Activated CD8-positive, alpha-beta memory T cell treated with anti-CD3 and anti-CD28 coated beads, Interleukin-2, amount 10 ng/mL, durations not matched to agents 7 days and 5 days (primary cell): ENCODE data around the gene DDAH2. TPM values are rescaled to one million over a fixed set of nuclear protein-coding genes. Genes with fewer than 3 reads are reported as not detected.
"Not testable (repeated sequence)": the region's sequence is repeated elsewhere in the genome, so short reads cannot be mapped to it uniquely, and the experiment has no call there.

Experiments used
- ATAC-seq: fragments of 150-1000 bp; cut with Tn5 transposase; one replicate; pipeline ENCODE4 v1.10.0; 2021; ENCODE audit warnings: moderate library complexity
- CTCF ChIA-PET: fragments of 350-600 bp; sonication (Branson Sonifier 250); formaldehyde crosslinking; loops from one replicate; lab custom pipeline; 2021; ENCODE audit warnings: antibody characterized with exemption; lab: Charles Lee
- DNase-seq: peaks from one replicate; pipeline ENCODE4 v3.0.0-alpha.2; 2020
- H3K27ac Mint-ChIP-seq: one replicate; pipeline ENCODE4 v1.8.0; 2021; ENCODE audit warnings: mild to moderate bottlenecking, mixed read lengths
- H3K27me3 Mint-ChIP-seq: one replicate; pipeline ENCODE4 v1.8.0; 2021; ENCODE audit warnings: mixed read lengths
- H3K36me3 Mint-ChIP-seq: one replicate; pipeline ENCODE4 v1.8.0; 2021; ENCODE audit warnings: mild to moderate bottlenecking, mixed read lengths
- H3K4me1 Mint-ChIP-seq: one replicate; pipeline ENCODE4 v1.8.0; 2021; ENCODE audit warnings: mixed read lengths
- H3K4me3 Mint-ChIP-seq: one replicate; pipeline ENCODE4 v1.8.0; 2021; ENCODE audit warnings: mild to moderate bottlenecking, moderate library complexity, mixed read lengths
- H3K9me3 Mint-ChIP-seq: one replicate; pipeline ENCODE4 v1.8.0; 2022; ENCODE audit warnings: low read depth, mixed read lengths
- total RNA-seq, 2 experiments: library from RNA; stranded (reverse); gene quantifications; one replicate each; pipeline ENCODE4 v1.2.3, GENCODE V29; 2021

The DDAH2 gene
- total RNA-seq, 2 experiments from 2014 or later: 13.6 to 23.4 TPM

DNA sequence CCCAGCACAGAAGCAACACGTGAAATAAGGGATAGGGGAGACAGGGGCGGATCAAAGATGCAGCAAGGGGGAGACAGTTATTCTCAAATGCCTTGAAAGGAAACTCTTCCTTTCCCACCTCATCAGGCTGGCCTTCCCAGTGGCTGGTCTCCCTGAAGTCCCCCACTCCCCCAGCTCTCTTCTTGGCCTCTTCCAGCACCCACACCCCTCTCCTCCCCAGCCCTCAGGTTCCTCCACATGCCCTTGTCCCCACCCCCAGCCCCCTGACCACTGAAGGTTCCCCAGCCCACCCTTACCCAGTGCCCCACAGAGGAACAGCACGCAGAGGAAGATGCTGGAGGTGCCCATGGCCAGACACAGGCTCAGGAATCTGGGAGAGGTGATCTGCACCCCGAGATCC lies 15.6 kb downstream of the DDAH2 start:
- Mint-ChIP-seq H3K4me3 (no peak overlapping the region), H3K36me3 (no peaks in the 10 kb centered on the region), H3K27me3 (peaks cover 7% of the 10 kb centered on the region), H3K9me3 (no peaks in the 10 kb centered on the region), H3K27ac (no peak overlapping the region), H3K4me1 (peaks cover 16% of the 10 kb centered on the region)
- CTCF ChIA-PET: interaction anchor here (0.9 kb wide), 1 partner anchor 12 kb away, joined by 3 read pairs; no protein-coding TSS in a partner anchor
- DNase-seq (no peak), ATAC-seq (no peak)

DNA sequence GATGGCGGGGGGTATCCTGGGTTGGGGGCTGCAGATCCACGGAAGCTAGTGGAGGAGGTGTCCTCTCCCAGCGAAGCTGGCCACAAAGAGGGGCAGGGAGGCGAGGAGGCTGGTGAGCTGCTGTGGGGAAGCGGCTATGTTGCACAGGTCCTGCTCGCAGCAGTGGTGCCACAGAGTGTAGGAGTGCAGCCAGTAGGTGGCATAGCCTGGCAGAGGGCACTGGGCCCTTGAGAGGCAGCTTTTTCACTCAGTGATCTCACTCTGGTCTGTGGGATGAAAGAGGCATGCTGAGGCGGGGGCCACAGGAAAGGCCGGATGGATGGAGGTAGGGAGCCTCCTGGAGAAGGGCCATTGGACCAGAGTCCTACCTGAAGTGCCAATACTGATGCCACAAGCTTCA lies 16.8 kb downstream of the DDAH2 start:
- Mint-ChIP-seq H3K4me1 (peaks cover 16% of the 10 kb centered on the region), H3K27ac (no peak overlapping the region), H3K27me3 (peaks cover 7% of the 10 kb centered on the region), H3K4me3 (no peak overlapping the region), H3K9me3 (no peaks in the 10 kb centered on the region), H3K36me3 (no peaks in the 10 kb centered on the region)
- DNase-seq (no peak), ATAC-seq (peak; percentile 37)
- CTCF ChIA-PET: interaction anchor here (0.5 to 1.0 kb wide), 2 partner anchors 28 to 58 kb away, joined by 3 read pairs; no protein-coding TSS in a partner anchor

DNA sequence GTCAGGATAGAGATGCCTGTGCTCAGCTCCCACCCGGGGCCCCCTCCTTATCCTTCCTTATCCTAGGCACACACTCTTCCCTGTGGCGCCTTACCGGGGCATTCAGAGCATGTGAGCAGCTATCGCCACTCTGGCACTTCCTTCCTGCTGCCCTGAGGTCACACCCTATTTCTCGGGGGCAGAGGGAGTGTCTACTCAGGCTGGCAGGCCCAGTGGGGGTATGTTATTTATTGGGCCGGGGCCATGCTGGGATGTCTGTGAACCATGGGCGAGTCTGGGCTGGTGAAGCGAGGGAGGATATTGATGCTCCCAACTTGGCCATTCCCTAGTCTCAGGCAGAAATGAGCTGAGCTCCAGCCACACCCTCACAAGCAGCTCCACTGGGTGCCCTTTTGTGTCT lies 17.9 kb downstream of the DDAH2 start:
- H3K4me1 Mint-ChIP-seq: peaks cover 16% of the 10 kb centered on the region
- DNase-seq (no peak), ATAC-seq (peak; percentile 63)
- no peaks in the 10 kb centered on the region for H3K9me3 Mint-ChIP-seq
- no peaks in the 10 kb centered on the region for H3K36me3 Mint-ChIP-seq
- no peak overlapping the region for H3K4me3 Mint-ChIP-seq
- H3K27ac Mint-ChIP-seq: no peak overlapping the region
- CTCF ChIA-PET: interaction anchor here (0.9 to 1.3 kb wide), 2 partner anchors 19 kb away, joined by 3 to 5 read pairs; no protein-coding TSS in a partner anchor
- peaks cover 7% of the 10 kb centered on the region for H3K27me3 Mint-ChIP-seq

DNA sequence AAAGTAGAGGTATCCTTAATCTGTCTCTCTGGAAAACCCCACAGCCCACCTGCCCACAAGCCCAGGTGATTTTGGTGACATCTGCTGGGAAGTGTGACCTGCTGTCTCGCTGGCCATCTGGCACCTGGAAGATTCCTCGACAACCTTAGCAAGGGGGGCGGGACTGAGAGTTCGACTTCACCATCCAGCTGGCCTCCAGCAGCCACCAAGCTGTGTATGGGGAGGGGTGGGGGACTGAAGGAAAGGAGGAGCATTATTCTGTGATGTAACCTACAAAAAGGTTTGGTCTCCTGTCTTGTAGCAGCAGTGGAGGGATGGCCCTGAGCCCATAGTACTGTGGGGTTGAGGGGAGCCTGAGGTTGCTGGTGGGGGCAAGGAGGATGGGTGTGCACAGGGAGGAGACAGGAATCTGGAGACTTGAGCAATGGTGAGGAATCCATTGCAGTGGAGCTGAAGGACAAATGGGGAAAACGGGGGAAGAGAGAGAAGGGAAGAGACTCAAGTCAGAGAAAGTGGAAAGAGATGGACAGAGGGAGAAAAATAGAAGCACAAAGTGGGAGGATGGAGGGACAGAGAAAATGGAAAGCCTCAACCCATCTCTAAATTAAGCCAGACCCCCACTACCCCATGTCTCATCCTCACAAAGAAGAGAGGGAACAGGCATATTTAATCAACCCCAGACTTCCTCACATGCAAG lies 18.4 kb downstream of the DDAH2 start:
- no peaks in the 10 kb centered on the region for H3K9me3 Mint-ChIP-seq
- no peaks in the 10 kb centered on the region for H3K36me3 Mint-ChIP-seq
- H3K27ac Mint-ChIP-seq: no peak overlapping the region
- no peak for DNase-seq
- peaks cover 16% of the 10 kb centered on the region for H3K4me1 Mint-ChIP-seq
- H3K4me3 Mint-ChIP-seq: no peak overlapping the region
- peaks cover 7% of the 10 kb centered on the region for H3K27me3 Mint-ChIP-seq
- CTCF ChIA-PET: interaction anchor here (0.9 to 1.3 kb wide), 2 partner anchors 19 kb away, joined by 3 to 5 read pairs; no protein-coding TSS in a partner anchor
- ATAC-seq: no peak

DNA sequence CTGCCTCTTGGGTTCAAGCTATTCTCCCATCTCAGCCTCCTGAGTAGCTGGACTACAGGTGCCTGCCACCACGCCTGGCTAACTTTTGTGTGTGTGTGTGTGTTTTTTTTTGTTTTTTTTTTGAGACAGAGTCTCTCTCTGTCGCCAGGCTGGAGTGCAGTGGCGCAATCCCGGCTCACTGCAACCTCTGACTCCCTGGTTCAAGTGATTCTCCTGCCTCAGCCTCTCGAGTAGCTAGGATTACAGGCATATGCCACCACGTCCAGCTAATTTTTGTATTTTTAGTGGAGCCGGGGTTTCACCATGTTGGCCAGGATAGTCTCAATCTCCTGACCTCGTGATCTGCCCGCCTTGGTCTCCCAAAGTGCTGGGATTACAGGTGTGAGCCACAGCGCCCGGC lies 19.9 kb downstream of the DDAH2 start:
- H3K27me3 Mint-ChIP-seq, H3K4me3 Mint-ChIP-seq, H3K27ac Mint-ChIP-seq, H3K9me3 Mint-ChIP-seq, DNase-seq, ATAC-seq, H3K36me3 Mint-ChIP-seq: not testable (repeated sequence)
- H3K4me1 Mint-ChIP-seq: peaks cover 16% of the 10 kb centered on the region
- CTCF ChIA-PET: interaction anchor here (0.7 to 1.2 kb wide), 4 partner anchors 29 to 121 kb away, joined by 3 to 6 read pairs (median 4); no protein-coding TSS in a partner anchor

DNA sequence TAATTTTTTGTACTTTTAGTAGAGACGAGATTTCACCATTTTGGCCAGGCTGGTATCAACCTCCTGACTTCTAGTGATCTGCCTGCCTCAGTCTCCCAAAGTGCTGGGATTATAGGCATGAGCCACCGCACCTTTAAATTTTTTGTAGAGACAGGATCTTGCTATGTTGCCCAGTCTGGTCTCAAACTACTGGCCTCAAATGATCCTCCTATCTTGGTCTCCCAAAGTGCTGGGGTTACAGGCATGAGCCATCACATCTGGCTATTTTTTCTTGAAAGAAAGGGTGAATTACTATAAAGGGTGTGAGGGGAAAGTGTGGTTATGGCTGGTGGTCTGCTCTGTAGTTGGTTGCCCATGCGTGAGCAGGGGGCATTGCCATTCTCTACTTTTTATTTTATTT lies 20.9 kb downstream of the DDAH2 start:
- Mint-ChIP-seq H3K9me3 (no peaks in the 10 kb centered on the region), H3K27ac (no peak overlapping the region), H3K4me1 (peaks cover 23% of the 10 kb centered on the region), H3K4me3 (no peak overlapping the region), H3K27me3 (peaks cover 1% of the 10 kb centered on the region), H3K36me3 (no peaks in the 10 kb centered on the region)
- CTCF ChIA-PET: interaction anchor here (0.7 to 1.4 kb wide), 4 partner anchors 22 to 122 kb away, joined by 3 to 6 read pairs (median 4); no protein-coding TSS in a partner anchor
- ATAC-seq: no peak
- no peak for DNase-seq

DNA sequence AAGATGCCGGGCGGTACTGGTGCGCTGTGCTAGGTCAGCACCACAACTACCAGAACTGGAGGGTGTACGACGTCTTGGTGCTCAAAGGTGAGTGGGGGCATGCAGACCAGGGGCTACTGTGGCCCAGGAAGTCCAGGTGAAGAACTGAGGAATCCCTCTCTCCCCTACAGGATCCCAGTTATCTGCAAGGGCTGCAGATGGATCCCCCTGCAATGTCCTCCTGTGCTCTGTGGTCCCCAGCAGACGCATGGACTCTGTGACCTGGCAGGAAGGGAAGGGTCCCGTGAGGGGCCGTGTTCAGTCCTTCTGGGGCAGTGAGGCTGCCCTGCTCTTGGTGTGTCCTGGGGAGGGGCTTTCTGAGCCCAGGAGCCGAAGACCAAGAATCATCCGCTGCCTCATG lies 21.4 kb downstream of the DDAH2 start:
- H3K9me3 Mint-ChIP-seq: no peaks in the 10 kb centered on the region
- CTCF ChIA-PET: interaction anchor here (1.4 kb wide), 1 partner anchor 22 kb away, joined by 3 read pairs; no protein-coding TSS in a partner anchor
- ATAC-seq: no peak
- no peaks in the 10 kb centered on the region for H3K36me3 Mint-ChIP-seq
- H3K27me3 Mint-ChIP-seq: no peaks in the 10 kb centered on the region
- no peak overlapping the region for H3K27ac Mint-ChIP-seq
- DNase-seq: no peak
- no peak overlapping the region for H3K4me3 Mint-ChIP-seq
- peaks cover 23% of the 10 kb centered on the region for H3K4me1 Mint-ChIP-seq

DNA sequence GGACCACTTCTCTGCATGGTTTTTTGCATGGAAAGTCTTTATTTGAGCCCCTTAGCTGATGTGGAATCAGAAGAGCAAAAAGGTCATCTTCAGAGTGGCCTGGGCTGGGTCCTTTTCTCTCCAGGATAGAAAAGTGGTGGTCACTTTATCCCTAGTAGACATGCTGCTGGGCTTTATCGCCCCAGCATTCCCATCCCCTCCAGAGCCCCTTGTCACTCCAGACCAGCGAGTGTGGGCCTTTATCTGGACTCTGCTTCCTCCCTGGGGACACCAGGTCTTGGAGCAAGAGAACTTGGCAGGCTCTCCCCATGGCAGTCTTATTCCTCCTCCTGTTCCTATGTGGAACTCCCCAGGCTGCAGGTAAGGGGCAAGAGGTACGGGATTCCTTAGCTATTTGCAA lies 22.5 kb downstream of the DDAH2 start, which contains the start of gene LY6G6F:
LY6G6F (plus strand) TSS at position 268 of the 400 bp plus-strand sequence; CDS start at position 309, 41 bp downstream.
- Mint-ChIP-seq H3K9me3 (no peaks in the 10 kb centered on the region), H3K27ac (no peak within 1 kb of the TSS), H3K27me3 (no peaks in the 10 kb centered on the region), H3K4me1 (peaks cover 28% of the 10 kb centered on the region), H3K36me3 (no peaks in the 10 kb centered on the region), H3K4me3 (no peak within 1 kb of the TSS)
- no peak for ATAC-seq
- no peak for DNase-seq
- CTCF ChIA-PET: interaction anchor here (0.8 to 1.2 kb wide), 2 partner anchors 32 to 63 kb away, joined by 3 to 6 read pairs; no protein-coding TSS in a partner anchor

DNA sequence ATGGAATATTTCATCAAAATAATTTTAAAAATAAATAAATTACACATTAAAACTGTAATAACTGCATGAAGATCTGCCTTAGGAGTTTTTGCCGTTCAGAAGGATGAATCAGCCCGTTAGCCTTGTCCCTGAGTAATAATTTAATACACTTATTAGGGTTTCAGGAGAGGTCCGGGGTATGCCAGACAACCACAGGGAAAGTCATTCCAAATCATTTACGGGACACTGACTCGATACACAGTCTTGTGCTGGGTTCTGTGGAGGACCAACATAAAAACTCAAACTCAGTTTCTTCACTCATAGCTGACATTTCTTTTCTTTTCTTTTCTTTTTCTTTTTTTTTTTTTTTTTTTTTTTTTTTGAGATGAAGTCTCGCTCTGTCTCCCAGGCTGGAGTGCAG lies 23.2 kb downstream of the DDAH2 start:
- no peaks in the 10 kb centered on the region for H3K9me3 Mint-ChIP-seq
- H3K4me1 Mint-ChIP-seq: peaks cover 28% of the 10 kb centered on the region
- no peak overlapping the region for H3K4me3 Mint-ChIP-seq
- H3K27me3 Mint-ChIP-seq: no peaks in the 10 kb centered on the region
- CTCF ChIA-PET: interaction anchor here (0.8 to 1.2 kb wide), 2 partner anchors 33 to 64 kb away, joined by 3 to 6 read pairs; no protein-coding TSS in a partner anchor
- ATAC-seq (no peak), DNase-seq (no peak)
- H3K36me3 Mint-ChIP-seq: peaks cover 3% of the 10 kb centered on the region
- H3K27ac Mint-ChIP-seq: no peak overlapping the region

DNA sequence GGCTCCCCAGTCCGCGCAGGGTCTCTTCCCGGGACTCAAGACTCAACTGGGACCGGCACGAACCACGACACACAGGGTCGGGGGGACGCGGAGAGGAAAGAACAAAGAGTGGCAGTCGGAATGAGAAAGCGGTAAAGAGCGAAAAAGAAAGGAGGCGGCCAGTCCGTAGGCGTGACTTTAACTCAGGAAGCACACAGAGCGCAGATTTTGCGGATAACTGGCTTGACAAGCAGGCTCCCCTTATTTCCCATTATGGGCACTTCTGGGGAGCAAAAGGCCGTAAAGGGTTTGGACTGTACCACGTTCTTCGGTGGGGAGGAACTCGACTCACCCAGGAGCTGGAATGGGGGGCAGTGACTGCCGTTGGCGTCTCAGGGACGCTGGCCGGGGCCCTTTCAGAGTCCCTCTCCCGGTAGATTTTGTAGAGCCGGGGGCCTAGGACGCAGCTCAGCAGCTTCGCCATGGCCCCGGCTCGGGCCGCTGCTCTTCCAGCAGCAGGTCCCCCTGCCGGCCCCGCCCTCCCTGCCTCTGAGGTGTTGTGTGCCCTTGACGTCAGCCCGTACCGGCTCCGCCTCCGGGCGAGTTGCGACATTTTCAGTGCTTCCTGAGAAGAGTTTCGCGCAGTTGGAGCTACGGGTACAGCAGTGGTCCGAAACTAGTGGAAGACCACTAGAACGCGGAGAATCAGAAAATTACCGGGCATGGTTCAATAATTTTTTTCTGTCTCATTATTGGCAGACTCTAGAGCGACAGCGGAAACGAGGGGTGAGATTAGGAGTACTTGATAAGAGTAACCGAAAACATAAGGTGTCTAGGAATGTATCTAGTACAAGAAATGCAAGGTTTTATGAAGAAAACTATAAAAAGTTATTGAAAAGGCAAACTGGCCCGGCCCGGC lies 26.0 kb downstream of the DDAH2 start, which contains the start of gene ABHD16A:
ABHD16A (minus strand) TSS at position 506 of the 898 bp plus-strand sequence; CDS start at position 463, 43 bp downstream.
- no peaks in the 10 kb centered on the region for H3K9me3 Mint-ChIP-seq

DNA sequence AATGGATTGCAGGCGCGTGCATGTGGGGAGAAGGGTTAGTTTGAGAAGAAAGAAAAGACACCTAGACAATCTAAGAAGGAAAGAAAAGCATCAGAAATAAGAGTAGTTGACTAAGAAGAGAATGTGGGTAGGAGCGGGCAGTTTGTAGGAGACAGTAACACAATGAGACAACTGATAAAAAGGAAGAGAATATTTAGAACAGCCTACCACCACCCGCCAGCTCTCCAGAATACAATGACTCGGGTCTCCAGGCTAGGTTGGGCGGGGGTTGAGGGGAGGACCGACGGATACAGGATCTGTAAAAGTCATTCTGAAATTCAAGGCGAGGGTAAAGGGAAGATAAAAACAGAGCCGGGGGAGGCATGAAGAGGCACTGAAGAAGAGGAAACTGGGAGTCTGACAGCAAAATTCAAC lies 26.7 kb downstream of the DDAH2 start:
- Mint-ChIP-seq H3K9me3 (no peaks in the 10 kb centered on the region), H3K27me3 (no peaks in the 10 kb centered on the region), H3K27ac (peak overlapping the region; percentile 98), H3K36me3 (peaks cover 15% of the 10 kb centered on the region), H3K4me1 (peaks cover 37% of the 10 kb centered on the region), H3K4me3 (peak overlapping the region; percentile 100)
- CTCF ChIA-PET: interaction anchor here (1.0 to 3.3 kb wide), 8 partner anchors 9 to 161 kb away, joined by 3 to 15 read pairs (median 5); partner anchors contain the start of genes CLIC1, DDX39B and LY6G5C
- DNase-seq (no peak), ATAC-seq (no peak)

More for the DNA sequence above, 26.0 kb downstream of the DDAH2 start, which contains the start of gene ABHD16A:
- peaks cover 32% of the 10 kb centered on the region for H3K4me1 Mint-ChIP-seq
- DNase-seq (peak; percentile 99), ATAC-seq (peak; percentile 96)
- no peaks in the 10 kb centered on the region for H3K27me3 Mint-ChIP-seq
- H3K36me3 Mint-ChIP-seq: peaks cover 11% of the 10 kb centered on the region
- CTCF ChIA-PET: interaction anchor here (0.6 to 3.3 kb wide), 19 partner anchors 9 to 162 kb away, joined by 3 to 15 read pairs (median 4); partner anchors contain the start of genes CLIC1, DDX39B, HSPA1B and LY6G5C
- peak within 1 kb of the TSS; percentile 98 for H3K27ac Mint-ChIP-seq
- H3K4me3 Mint-ChIP-seq: peak within 1 kb of the TSS; percentile 100

DNA sequence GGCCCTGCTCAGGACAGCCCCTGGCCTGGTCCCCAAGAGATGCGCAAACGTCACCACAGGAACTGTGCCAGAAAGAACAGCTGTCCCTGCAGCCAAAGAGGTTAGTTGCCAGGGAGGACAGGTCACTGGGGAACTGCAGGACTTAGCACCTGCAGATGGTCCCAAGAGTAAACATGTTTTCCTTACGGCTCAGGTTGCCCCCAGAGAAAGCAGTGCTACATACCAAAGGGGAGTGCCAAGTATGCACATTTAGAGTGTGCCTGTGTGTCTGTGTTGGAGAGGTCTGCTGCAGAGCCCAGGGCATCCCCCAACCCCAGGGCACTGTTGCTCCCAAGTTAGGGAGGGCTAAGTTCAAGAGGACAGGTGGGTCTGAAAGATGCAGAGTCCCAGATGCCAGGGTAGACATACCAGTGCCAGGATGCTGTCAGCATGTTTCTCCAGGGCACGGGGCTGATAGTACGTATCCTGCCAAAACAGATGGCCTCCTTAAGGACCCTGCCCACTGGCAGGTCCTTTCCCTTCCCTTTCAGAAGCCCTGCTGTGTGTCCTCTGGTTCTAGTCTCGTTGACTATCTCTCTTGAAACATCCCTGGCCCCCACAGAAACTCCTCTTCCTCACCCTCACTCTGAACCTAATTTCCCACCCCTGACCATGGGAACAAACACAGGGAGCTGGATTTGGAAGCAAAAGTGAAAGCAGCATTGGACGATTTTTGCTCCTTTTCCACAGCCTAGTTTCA lies 27.3 kb downstream of the DDAH2 start:
- peaks cover 21% of the 10 kb centered on the region for H3K36me3 Mint-ChIP-seq
- H3K27me3 Mint-ChIP-seq: no peaks in the 10 kb centered on the region
- H3K9me3 Mint-ChIP-seq: no peaks in the 10 kb centered on the region
- peak overlapping the region; percentile 100 for H3K4me3 Mint-ChIP-seq
- ATAC-seq: no peak
- peaks cover 39% of the 10 kb centered on the region for H3K4me1 Mint-ChIP-seq
- CTCF ChIA-PET: interaction anchor here (1.0 to 3.3 kb wide), 4 partner anchors 21 to 128 kb away, joined by 4 to 15 read pairs (median 5); partner anchors contain the start of genes CLIC1 and LY6G5C
- H3K27ac Mint-ChIP-seq: peak overlapping the region; percentile 98
- DNase-seq: no peak
